ENCODE data around the gene DYNLL1. TPM values are rescaled to one million over a fixed set of nuclear protein-coding genes. Genes with fewer than 3 reads are reported as not detected.

The DYNLL1 gene
- total and polyA plus RNA-seq, 2 of the 13 experiments (the other 11 are each of a cell fraction or from before 2014, with no cell fraction given), result 271 to 294 TPM

- TF ChIP-seq ZBTB40 (IDR thresholded peaks at IDR 0.05) (no peak), ZBTB40 (CRISPR knock-in tag; IDR thresholded peaks at IDR 0.05) (no peak), ZNF629 (CRISPR knock-in tag; conservative IDR thresholded peaks at IDR 0.05) (no peak), ZNF441 (CRISPR knock-in tag; IDR thresholded peaks at IDR 0.05; ENCODE audit: borderline replicate concordance) (no peak), ZNF660 (CRISPR knock-in tag; IDR thresholded peaks at IDR 0.05; ENCODE audit: borderline replicate concordance, low read depth) (no peak), EED (CRISPR knock-in tag; IDR thresholded peaks at IDR 0.05) (no peak), ONECUT2 (CRISPR knock-in tag; IDR thresholded peaks at IDR 0.05) (no peak), ZBTB14 (CRISPR knock-in tag; IDR thresholded peaks at IDR 0.05) (no peak), SP4 (CRISPR knock-in tag; IDR thresholded peaks at IDR 0.05) (no peak), JUN (CRISPR knock-in tag; IDR thresholded peaks at IDR 0.05) (no peak), ELK4 (CRISPR knock-in tag; IDR thresholded peaks at IDR 0.05; ENCODE audit: borderline replicate concordance) (no peak), BCL6 (CRISPR knock-in tag; IDR thresholded peaks at IDR 0.05) (peak; percentile 32), ZNF296 (CRISPR knock-in tag; conservative IDR thresholded peaks at IDR 0.05) (no peak), TBX2 (CRISPR knock-in tag; IDR thresholded peaks at IDR 0.05; ENCODE audit: borderline replicate concordance) (no peak), E2F1 (CRISPR knock-in tag; IDR thresholded peaks at IDR 0.05) (no peak), HNF4A (CRISPR knock-in tag; IDR thresholded peaks at IDR 0.05) (peak; percentile 72), SP1 (IDR thresholded peaks at IDR 0.05) (no peak), SP1 (CRISPR knock-in tag; IDR thresholded peaks at IDR 0.05) (no peak)
These were observed 42.6 kb downstream of the DYNLL1 start (continued) for GRCh38 chr12:120538281-120539156.
